K562 (cell line): ENCODE measurements around the gene GTF3C6. TPM values are rescaled to one million over a fixed set of nuclear protein-coding genes. Genes with fewer than 3 reads are reported as not detected.

Source experiments
- ATAC-seq: fragments of 200-7000 bp; cut with Tn5 transposase; 3 replicates; pipeline ENCODE4 v1.9.1; 2020; ENCODE audit warnings: moderate library complexity
- Bru-seq: library from RNA; stranded (reverse); fragments of 400-500 nt; gene quantifications from one replicate; lab custom pipeline; 2021; lab: Mats Ljungman, UMichigan
- BruChase-seq, 2 experiments: library from RNA; stranded (reverse); fragments of 400-500 nt; gene quantifications; one replicate each; lab custom pipeline; 2021; lab: Mats Ljungman, UMichigan
- BruUV-seq: library from RNA; stranded (reverse); fragments of 400-500 nt; replicated peaks from 2 replicates; lab custom pipeline; 2021; lab: Mats Ljungman, UMichigan
- CTCF ChIA-PET: fragments of 300-600 bp; formaldehyde crosslinking; extraction: SDS; loops from one replicate; lab custom pipeline; 2021; ENCODE audit warnings: low intra/inter-chr PET ratio; lab: Yijun Ruan, JAX
- POLR2A ChIA-PET: fragments of 300-600, 350-650 bp; sonication (Branson Sonifier 250); formaldehyde crosslinking; extraction: SDS; loops from one replicate; lab custom pipeline; 2021; ENCODE audit warnings: antibody characterized with exemption, inconsistent platforms; lab: Yijun Ruan, JAX
- DNase-seq, 4 experiments: peaks; one replicate each; pipeline versions ENCODE4 v3.0.0 to v3.0.0-alpha.2; 2011 to 2018; ENCODE audit warnings: low spot score in 3 of 4, mixed read lengths in 3 of 4; ENCODE audit errors: extremely low read depth in 1 of 4
- FAIRE-seq: peaks from 2 replicates; lab custom pipeline; 2011; peaks lifted over from hg19 to GRCh38; lab: Jason Lieb, UNC
- H2AFZ ChIP-seq: 2 replicates; pipeline ENCODE4 v1.6.0; 2011; ENCODE audit warnings: low read depth, low read length, control low read depth, inconsistent platforms
- H3K27ac ChIP-seq: fragments of 200-600 bp; 3 replicates; pipeline ENCODE4 v1.8.0; 2011; ENCODE audit warnings: low read depth, mild to moderate bottlenecking, control low read depth, inconsistent platforms, low read length, moderate library complexity, mixed read lengths; ENCODE audit errors: extremely low read depth
- H3K27me3 ChIP-seq, 2 experiments: fragments of 300-600 bp in 1 of 2; 2 replicates in 1 of 2; 3 replicates in 1 of 2; pipeline versions ENCODE4 v1.6.0 to v1.8.0; 2011; ENCODE audit warnings: inconsistent platforms in 2 of 2, low read length in 2 of 2, mild to moderate bottlenecking in 1 of 2, mixed read lengths in 1 of 2, moderate library complexity in 1 of 2; ENCODE audit not compliant: control insufficient read depth in 2 of 2, insufficient read depth in 2 of 2
- H3K36me3 ChIP-seq: fragments of 300-600 bp; 3 replicates; pipeline ENCODE4 v1.8.0; 2011; ENCODE audit warnings: mild to moderate bottlenecking, low read length, inconsistent platforms; ENCODE audit not compliant: control insufficient read depth, insufficient read depth
- H3K4me1 ChIP-seq, 2 experiments: fragments of 200-600 bp in 1 of 2; replicated peaks in 1 of 2; 2 replicates in 1 of 2; 3 replicates in 1 of 2; pipeline versions ENCODE4 v1.5.1 to v1.8.0; 2011; ENCODE audit warnings: inconsistent platforms in 2 of 2, low read length in 2 of 2, mild to moderate bottlenecking in 1 of 2, mixed read lengths in 1 of 2, moderate library complexity in 1 of 2; ENCODE audit not compliant: control insufficient read depth in 2 of 2, insufficient read depth in 2 of 2
- H3K4me2 ChIP-seq: 2 replicates; pipeline ENCODE4 v1.6.1; 2011; ENCODE audit warnings: low read length, control low read depth, inconsistent platforms, mixed read lengths; ENCODE audit not compliant: insufficient read depth
- H3K4me3 ChIP-seq: fragments of 200-600 bp; sonication (generic), shearing (Covaris generic); 2 replicates; pipeline ENCODE4 v1.5.1; 2016; ENCODE audit warnings: control low read depth, inconsistent platforms
- H3K79me2 ChIP-seq: fragments of 200-600 bp; 3 replicates; pipeline ENCODE4 v1.8.0; 2011; ENCODE audit warnings: low read length, inconsistent platforms; ENCODE audit not compliant: control insufficient read depth, insufficient read depth
- H3K9ac ChIP-seq, 2 experiments: 2 replicates each; pipeline versions ENCODE4 v1.6.0 to v1.6.1; 2011; ENCODE audit warnings: low read depth in 2 of 2, low read length in 2 of 2, control low read depth in 1 of 2, inconsistent platforms in 1 of 2, mild to moderate bottlenecking in 1 of 2, mixed read lengths in 1 of 2; ENCODE audit not compliant: insufficient read depth in 1 of 2
- H3K9me1 ChIP-seq: one replicate; pipeline ENCODE4 v1.6.0; 2011; ENCODE audit warnings: inconsistent platforms, mild to moderate bottlenecking, low read length, moderate library complexity; ENCODE audit not compliant: control insufficient read depth, insufficient read depth
- H3K9me3 ChIP-seq: replicated peaks from 2 replicates; pipeline ENCODE4 v1.5.1; 2011; ENCODE audit warnings: low read depth, low read length, inconsistent platforms; ENCODE audit not compliant: control insufficient read depth, insufficient read depth
- H4K20me1 ChIP-seq: replicated peaks from 2 replicates; pipeline ENCODE4 v1.6.1; 2011; ENCODE audit warnings: low read length, inconsistent platforms, mixed read lengths; ENCODE audit not compliant: control insufficient read depth, insufficient read depth
- CREB3 ChIP-seq: fragments of 450-650 bp; conservative IDR thresholded peaks from 2 replicates; pipeline ENCODE4 v1.6.1; 2016; ENCODE audit warnings: missing genetic modification characterization, low read depth, mild to moderate bottlenecking, missing compliant biosample characterization, moderate library complexity
- ETV1 ChIP-seq: fragments of 450-650 bp; conservative IDR thresholded peaks from 2 replicates; pipeline ENCODE4 v1.6.1; 2016; ENCODE audit warnings: missing genetic modification characterization, control low read depth, low read depth, missing compliant biosample characterization
- NCOA4 ChIP-seq: fragments of 450-650 bp; IDR thresholded peaks from 2 replicates; pipeline ENCODE4 v1.6.1; 2018; ENCODE audit warnings: mild to moderate bottlenecking; ENCODE audit not compliant: partially characterized antibody
- PHB2 ChIP-seq: fragments of 450-650 bp; IDR thresholded peaks from 2 replicates; pipeline ENCODE4 v1.6.1; 2017; ENCODE audit warnings: low read depth
- POLR2G ChIP-seq: fragments of 200-400 bp; formaldehyde crosslinking; IDR thresholded peaks from 2 replicates; pipeline ENCODE4 v1.6.1; 2017; ENCODE audit warnings: low read depth, mild to moderate bottlenecking, antibody characterized with exemption, low read length, moderate library complexity
- SRF ChIP-seq, 2 experiments: fragments of 250-450, 450-650 bp in 1 of 2; sonication (Bioruptor Pico) in 1 of 2; sonication (generic) in 1 of 2; formaldehyde crosslinking; IDR thresholded peaks; 2 replicates each; pipeline versions ENCODE4 v1.5.0 to v1.5.1; 2020 to 2022; ENCODE audit warnings: mild to moderate bottlenecking in 1 of 2, missing genetic modification reagents in 1 of 2
- TAL1 ChIP-seq: fragments of 450-650 bp; IDR thresholded peaks from 2 replicates; pipeline ENCODE4 v1.6.1; 2016; ENCODE audit warnings: mild to moderate bottlenecking
- TSHZ1 ChIP-seq: fragments of 250-450 bp; sonication (Bioruptor Pico); IDR thresholded peaks from 2 replicates; pipeline ENCODE4 v1.4.0; 2020; ENCODE audit warnings: mild to moderate bottlenecking, moderate library complexity
- ZBED1 ChIP-seq: IDR thresholded peaks from 2 replicates; pipeline ENCODE4 v1.6.1; 2014
- WGBS: fragments of 100-300 bp; shearing (Covaris generic); methylation state at CpG from one replicate; pipeline ENCODE4 v1.1.6; 2016; ENCODE audit warnings: low coverage, mixed read lengths; ENCODE audit not compliant: insufficient coverage; ENCODE audit errors: missing lambda C conversion rate; 5-methylcytosine and 5-hydroxymethylcytosine counted together
- in situ Hi-C: fragments of 300-500 bp; cut with MboI; formaldehyde crosslinking; loops from 4 replicates; pipeline ENCODE4 v1.15.0; 2018; ENCODE audit warnings: inconsistent platforms, mixed read lengths
- intact Hi-C: fragments of 100-400 bp; cut with micrococcal nuclease; formaldehyde crosslinking; loops from 2 replicates; pipeline ENCODE4 v1.14.2; 2022
- long read RNA-seq, 3 experiments: library from polyadenylated mRNA in 2 of 3; library from RNA in 1 of 3; unstranded in 2 of 3; stranded (forward) in 1 of 3; transcript quantifications; one replicate each; pipeline ENCODE4 v2.0.0, GENCODE V29; 2019 to 2022
- polyA minus RNA-seq, 3 experiments: library from RNA; depleted of rRNA, polyadenylated mRNA; stranded (reverse); fragments of >200 nt; gene quantifications; 2 replicates each; pipeline ENCODE4 v1.2.3, GENCODE V29; 2011
- polyA plus RNA-seq, 8 experiments: library from polyadenylated mRNA; depleted of rRNA in 4 of 8; stranded (reverse) in 5 of 8; unstranded in 3 of 8; fragments of >200 nt; fragmentation: Nextera tagmentation in 2 of 8; fragmentation: Illumina TruSeq in 1 of 8; extraction: Ambion mirVana in 2 of 8; extraction: Trizol in 1 of 8; gene quantifications; 2 replicates each; pipeline versions ENCODE4 v1.2.1 to v1.2.3, GENCODE V29; 2011 to 2014; ENCODE audit warnings: inconsistent platforms in 1 of 8, missing spikeins in 1 of 8
- total RNA-seq, 7 experiments: library from RNA; depleted of rRNA in 6 of 7; stranded (reverse); fragments of >200 nt in 6 of 7; fragmentation: Illumina TruSeq in 2 of 7; extraction: Trizol in 2 of 7; gene quantifications; 2 replicates each; pipeline versions ENCODE4 v1.2.1 to v1.2.3, GENCODE V29; 2011 to 2021; ENCODE audit warnings: low replicate concordance in 1 of 7

The GTF3C6 gene, protein sequence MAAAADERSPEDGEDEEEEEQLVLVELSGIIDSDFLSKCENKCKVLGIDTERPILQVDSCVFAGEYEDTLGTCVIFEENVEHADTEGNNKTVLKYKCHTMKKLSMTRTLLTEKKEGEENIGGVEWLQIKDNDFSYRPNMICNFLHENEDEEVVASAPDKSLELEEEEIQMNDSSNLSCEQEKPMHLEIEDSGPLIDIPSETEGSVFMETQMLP
- 3.0 and 10.3 TPM in 2 replicates for total RNA-seq (2011; cell fraction: chromatin; rRNA removed; ENCODE audit: low replicate concordance)
- total RNA-seq (2011; cell fraction: nucleolus; rRNA removed), result 1.6 and 4.5 TPM in 2 replicates
- 5.8 and 6.9 TPM in 2 replicates for total RNA-seq (2011; cell fraction: nucleoplasm; rRNA removed)
- total RNA-seq (2014; rRNA removed) (85.0 and 105 TPM in 2 replicates), total RNA-seq (2014; rRNA removed; fragmentation: Illumina TruSeq; extraction: Trizol) (121 and 143 TPM in 2 replicates), total RNA-seq (2015; rRNA removed; fragmentation: Illumina TruSeq; extraction: Trizol) (123 and 138 TPM in 2 replicates), total RNA-seq (2021) (94.0 and 96.2 TPM in 2 replicates), polyA plus RNA-seq (2011; rRNA removed) (22.6 and 37.6 TPM in 2 replicates), polyA plus RNA-seq (2014; fragmentation: Illumina TruSeq; extraction: Trizol) (128 and 140 TPM in 2 replicates), polyA plus RNA-seq (2014; fragmentation: Nextera tagmentation; extraction: Ambion mirVana) (100 to 1,000 TPM; 105 to 127 TPM), polyA plus RNA-seq (2014; rRNA removed) (86.3 and 111 TPM in 2 replicates), polyA minus RNA-seq (2011; rRNA and poly(A)+ RNA removed) (27.7 and 28.1 TPM in 2 replicates), Bru-seq, nascent RNA (percentile 86 among the genes with signal in this experiment), BruChase-seq, experiment 1, labeled RNA remaining after a 2-hour chase (percentile 73 among the genes with signal in this experiment), BruChase-seq, experiment 2, labeled RNA remaining after a 6-hour chase (percentile 72 among the genes with signal in this experiment)
- polyA plus RNA-seq (2011; cell fraction: cytosol; rRNA removed), result 2.8 and 9.5 TPM in 2 replicates
- 4.3 and 5.7 TPM in 2 replicates for polyA plus RNA-seq (2011; cell fraction: nucleus; rRNA removed)
- polyA plus RNA-seq (2012), result 57.5 and 151 TPM in 2 replicates
- polyA minus RNA-seq (2011; cell fraction: cytosol; rRNA and poly(A)+ RNA removed), result 12.7 and 16.0 TPM in 2 replicates
- polyA minus RNA-seq (2011; cell fraction: nucleus; rRNA and poly(A)+ RNA removed), result 2.6 and 4.7 TPM in 2 replicates
- long read RNA-seq, experiment 1, transcript GTF3C6-201 (6 exons, 952 nt), result major isoform, 231 of 253 reads
- long read RNA-seq, experiment 1, partial matches to known transcripts, result 7 of 253 reads
- long read RNA-seq, experiment 1, other reads (novel, unspliced or antisense), result 14 of 253 reads
- long read RNA-seq, experiment 2, transcript GTF3C6-201 (6 exons, 952 nt), result major isoform, 98 of 144 reads
- long read RNA-seq, experiment 2, partial matches to known transcripts, result 5 of 144 reads
- long read RNA-seq, experiment 2, other reads (novel, unspliced or antisense), result 38 of 144 reads
- long read RNA-seq, experiment 3, transcript GTF3C6-201 (6 exons, 952 nt), result major isoform, 116 of 131 reads
- long read RNA-seq, experiment 3, partial matches to known transcripts, result 7 of 131 reads
- long read RNA-seq, experiment 3, other reads (novel, unspliced or antisense), result 5 of 131 reads

- Histone ChIP-seq H4K20me1 (no peaks in the 10 kb centered on the region), H3K4me3 (peak within 1 kb of the TSS; percentile 62), H2AFZ (peak within 1 kb of the TSS; percentile 95), H3K4me1 (peaks cover 0 to 17% of the 10 kb centered on the region in 2 experiments; a peak in 4 of 5 replicates), H3K36me3 (peaks cover 36% of the 10 kb centered on the region), H3K27me3 (no peaks in the 10 kb centered on the region), H3K9ac (peak within 1 kb of the TSS; percentile 97 to 98), H3K27ac (peak within 1 kb of the TSS; percentile 90), H3K9me3 (no peaks in the 10 kb centered on the region), H3K79me2 (peaks cover 25% of the 10 kb centered on the region), H3K4me2 (peak within 1 kb of the TSS; percentile 96), H3K9me1 (no peaks in the 10 kb centered on the region)
- in situ Hi-C loops (no loop called here), intact Hi-C loops (loop anchor here (2.0 to 5.0 kb wide), 2 partner anchors 24 to 81 kb away; partner anchors contain the start of gene RPF2)
- TSS peak; percentile 71 for BruUV-seq
- ATAC-seq (peak; percentile 98), DNase-seq (peak; percentile 81 to 94 (median 83)), FAIRE-seq (peak; percentile 32)
- under 1% methylated on average over 58 of the region's 70 CpGs for WGBS
- ChIA-PET CTCF (no interaction called here), POLR2A (interaction anchor here (0.7 to 4.6 kb wide), 20 partner anchors 8 to 1695 kb away, joined by 3 to 57 read pairs (median 4); partner anchors contain the start of genes AMD1 and RPF2)
- peak; percentile 65; the same call in 1 of the 2 replicates for TF ChIP-seq CREB3 (tag)
- peak; percentile 33; the same call in 1 of the 2 replicates for TF ChIP-seq PHB2
- no peak for TF ChIP-seq TAL1
- 0 out of 4 replicates have a peak, but pooled peaks of 1 of the 2 experiments have one; percentile 34 for TF ChIP-seq SRF (CRISPR knock-in tag; IDR thresholded peaks at IDR 0.05)
- no peak for TF ChIP-seq NCOA4
- TF ChIP-seq ETV1 (tag), result peak; percentile 83
- TF ChIP-seq POLR2G, result peak; percentile 100
- TF ChIP-seq ZBED1, result 0 out of 2 replicates have a peak, but pooled peaks have one; percentile 71
- no peak for TF ChIP-seq TSHZ1 (CRISPR knock-in tag)
Measured at GRCh38 chr6:110958329-110959192, at the start of gene GTF3C6. Gene GTF3C6, plus strand, starts transcription at chr6:110958706. Its CDS starts 64 bp downstream, at chr6:110958770.
